Left colon (tissue), 2 donors: Measurements from ENCODE around the gene VDAC1. TPM values are rescaled to one million over a fixed set of nuclear protein-coding genes. Genes with fewer than 3 reads are reported as not detected.
"Not testable (repeated sequence)": the region's sequence is repeated elsewhere in the genome, so short reads cannot be mapped to it uniquely, and the experiment has no call there.

Source experiments
- ATAC-seq: fragments of 200-7000 bp; cut with Tn5 transposase; one replicate; pipeline ENCODE4 v1.9.1; 2020; ENCODE audit warnings: mild to moderate bottlenecking, moderate library complexity
- DNase-seq, 2 donors: peaks; one replicate each; pipeline ENCODE4 v3.0.0-alpha.2; 2020
- intact Hi-C, 2 donors: fragments of 100-400 bp; cut with DNase I in 1 of 2; cut with micrococcal nuclease in 1 of 2; formaldehyde crosslinking; loops; one replicate each; pipeline versions ENCODE4 v1.11.2 to v1.14.0; 2022; cut with DNase I, micrococcal nuclease
- total RNA-seq, 2 donors: library from RNA; stranded (reverse); fragmentation: NEBNext Ultra II Directional; extraction: Animal tissue kit (Norgen Biotek cat#: 25700); gene quantifications; one replicate each; pipeline ENCODE4 v1.2.1, GENCODE V29; 2021
- donor health status: DM: no; HTN: no; CAD: no.
- donor health status: DM: yes; HTN: yes; CAD: no.

VDAC1 gene
- total RNA-seq, 2 donors from 2014 or later: 229 to 263 TPM

DNA sequence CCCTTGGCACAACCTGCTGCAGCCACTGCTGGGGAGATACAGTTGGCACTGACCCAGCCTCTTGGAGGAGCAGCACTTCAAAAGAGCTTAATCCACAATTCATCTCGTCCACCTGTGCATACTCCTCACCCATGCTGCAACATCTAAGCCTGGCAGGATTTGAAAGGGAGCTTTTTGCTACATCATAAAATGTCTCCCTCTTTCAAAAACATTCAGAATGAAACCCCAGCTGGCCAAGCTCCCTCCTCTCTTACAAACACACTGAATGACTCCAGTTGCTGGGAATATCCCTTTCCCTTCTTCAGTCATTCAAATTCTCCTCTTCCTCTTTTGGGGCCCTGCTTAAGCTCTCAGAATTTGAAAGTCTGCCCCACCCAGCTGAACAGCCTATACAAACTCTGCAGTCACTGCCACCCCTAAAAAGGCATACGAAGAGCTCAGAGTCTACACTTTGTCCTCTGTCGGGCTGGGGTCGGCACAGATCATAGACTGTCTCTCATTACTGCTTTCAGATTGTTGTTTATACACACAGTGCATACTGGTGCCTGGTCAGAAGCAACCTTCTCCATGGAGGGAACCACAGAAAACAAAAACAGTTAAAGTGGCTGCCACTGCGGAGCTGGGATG, 27.5 kb downstream of the VDAC1 start:
- intact Hi-C loops: no loop called here
- ATAC-seq (no peak), DNase-seq (no peak)

DNA sequence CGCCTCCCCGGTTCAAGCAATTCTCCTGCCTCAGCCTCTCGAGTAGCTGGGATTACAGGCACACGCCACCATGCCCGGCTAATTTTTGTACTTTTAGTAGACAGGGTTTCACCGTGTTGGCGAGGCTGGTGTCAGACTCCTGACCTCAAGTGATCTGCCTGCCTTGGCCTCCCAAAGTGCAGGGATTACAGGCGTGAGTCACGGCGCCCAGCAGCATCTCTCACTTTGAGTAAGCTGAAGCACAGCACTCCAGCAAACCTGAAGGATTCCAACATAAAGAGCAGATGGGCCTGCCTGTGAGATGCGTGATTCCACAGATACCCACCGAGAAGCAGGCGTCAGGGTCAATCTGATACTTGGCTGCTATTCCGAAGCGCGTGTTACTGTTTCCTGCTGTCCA, 29.2 kb downstream of the VDAC1 start:
- DNase-seq, ATAC-seq, intact Hi-C loops: not testable (repeated sequence)

DNA sequence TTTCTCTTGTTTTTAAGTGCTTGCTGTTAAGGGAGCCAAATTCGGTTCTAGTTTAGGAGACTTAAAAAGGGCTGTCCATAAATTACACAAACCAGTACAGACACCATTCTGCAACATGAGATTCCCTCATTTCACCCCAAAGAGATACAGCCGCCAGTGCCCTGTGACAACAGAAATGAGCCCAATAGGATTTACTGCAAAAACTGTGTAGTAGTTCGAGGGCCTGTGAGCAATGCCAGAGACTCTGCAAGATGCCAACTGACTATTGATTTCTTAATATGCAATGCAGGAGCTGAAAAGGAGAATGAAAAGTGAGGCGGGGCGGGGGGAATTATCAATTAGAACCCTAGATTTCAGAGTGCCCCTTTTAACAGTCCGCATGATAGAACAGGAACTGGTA, 30.6 kb downstream of the VDAC1 start:
- DNase-seq (no peak), ATAC-seq (no peak)
- intact Hi-C loops: no loop called here

- intact Hi-C loops: no loop called here
Observed at GRCh38 chr5:133970325-133970909, 34.4 kb downstream of the VDAC1 start.

DNA sequence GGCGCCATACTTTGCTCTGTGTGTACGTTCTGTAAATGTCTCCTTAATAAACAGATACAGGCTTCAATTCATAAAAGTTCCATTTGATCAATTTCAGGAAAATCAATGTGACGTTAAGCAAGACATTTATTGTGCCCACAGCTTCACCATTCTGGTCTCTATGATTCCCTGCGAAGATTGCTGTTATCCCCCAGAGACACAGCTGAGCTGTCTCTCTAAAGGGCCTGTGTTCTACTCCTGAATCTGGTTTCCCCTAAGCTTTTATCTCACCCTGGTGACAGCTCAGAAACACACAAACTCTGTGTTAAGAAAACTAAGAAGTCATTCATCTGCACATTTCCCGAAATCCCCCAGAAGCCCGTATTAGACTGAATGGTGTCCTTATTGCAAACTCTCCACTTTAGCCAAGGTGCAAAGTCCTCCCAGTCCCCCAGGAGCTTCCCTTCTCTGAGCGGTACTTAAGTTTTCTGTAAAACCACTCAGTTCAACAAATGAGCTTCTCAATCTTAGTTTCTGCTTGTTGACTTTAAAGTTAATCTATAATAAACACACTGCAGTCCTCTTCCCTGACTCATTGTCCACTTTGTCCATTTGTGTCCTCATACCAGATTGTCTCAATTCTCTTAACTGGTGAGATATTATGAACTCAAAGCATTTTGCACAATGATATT, 35.0 kb downstream of the VDAC1 start:
- intact Hi-C loops: no loop called here
- DNase-seq (no peak), ATAC-seq (no peak)

More at GRCh38 chr5:133970325-133970909, 34.4 kb downstream of the VDAC1 start:
- DNase-seq (no peak), ATAC-seq (no peak)

GRCh38 chr5:133968204-133968980, 36.4 kb downstream of the VDAC1 start, which contains the start of gene C5orf15:
TSS of gene C5orf15 (minus strand) at chr5:133968625. CDS start at chr5:133968584, 41 bp downstream.
- ATAC-seq: peak; percentile 97
- peak; percentile 96 to 97 for DNase-seq
- intact Hi-C loops: no loop called here

DNA sequence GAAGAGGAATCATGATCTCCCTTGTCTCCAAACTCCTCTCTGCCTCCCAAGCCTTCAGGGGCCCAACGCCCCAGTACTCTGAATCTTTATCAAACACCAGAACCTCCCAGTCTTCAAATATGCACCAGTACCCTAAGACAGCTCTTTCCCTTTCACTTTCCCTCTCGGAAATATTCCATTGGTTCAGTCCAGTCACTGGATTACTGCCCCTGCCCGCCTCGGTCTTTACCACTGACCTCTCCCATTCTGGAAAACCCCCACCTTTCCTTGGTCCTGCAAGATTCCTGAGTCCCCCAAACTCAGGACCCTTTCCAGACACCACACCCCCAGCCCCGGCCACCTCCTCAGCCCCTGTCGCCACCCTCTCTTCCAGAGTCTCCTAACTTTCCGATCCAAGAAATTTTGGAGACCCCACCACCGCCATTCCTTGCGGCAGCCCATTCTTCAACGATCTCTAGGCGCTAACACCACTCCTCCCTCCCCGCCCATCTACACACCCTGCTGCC, 37.0 kb downstream of the VDAC1 start:
- peak in 1 of 2 donors; percentile 38 for DNase-seq
- intact Hi-C loops: no loop called here

GRCh38 chr5:133967124-133967523, 37.7 kb downstream of the VDAC1 start:
- ATAC-seq: no peak
- no peak for DNase-seq
- intact Hi-C loops: no loop called here

More for the DNA sequence above, 37.0 kb downstream of the VDAC1 start:
- peak; percentile 52 for ATAC-seq

DNA sequence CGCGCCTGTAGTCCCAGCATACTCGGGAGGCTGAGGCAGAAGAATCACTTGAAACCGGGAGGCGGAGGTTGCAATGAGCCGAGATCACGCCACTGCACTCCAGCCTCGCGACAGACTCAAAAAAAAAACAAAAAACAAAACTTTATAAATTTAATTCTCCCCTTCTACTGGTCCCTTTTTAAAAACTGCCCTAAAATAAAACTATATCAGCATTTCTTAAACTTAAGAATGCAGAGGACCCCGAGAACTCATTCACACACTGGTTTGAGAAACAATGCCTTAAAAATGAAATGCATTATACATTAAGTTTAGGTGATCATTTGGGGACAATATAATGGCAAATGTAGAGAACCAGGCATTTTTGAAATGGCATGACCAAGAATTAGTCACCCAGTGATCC, 38.7 kb downstream of the VDAC1 start:
- intact Hi-C loops: no loop called here
- DNase-seq (no peak), ATAC-seq (no peak)

- intact Hi-C loops: no loop called here
- ATAC-seq (no peak), DNase-seq (no peak)
Observed at GRCh38 chr5:133963493-133964128, 41.2 kb downstream of the VDAC1 start.

GRCh38 chr5:133962801-133963476, 41.8 kb downstream of the VDAC1 start:
- no peak for ATAC-seq
- intact Hi-C loops: no loop called here
- DNase-seq: no peak

DNA sequence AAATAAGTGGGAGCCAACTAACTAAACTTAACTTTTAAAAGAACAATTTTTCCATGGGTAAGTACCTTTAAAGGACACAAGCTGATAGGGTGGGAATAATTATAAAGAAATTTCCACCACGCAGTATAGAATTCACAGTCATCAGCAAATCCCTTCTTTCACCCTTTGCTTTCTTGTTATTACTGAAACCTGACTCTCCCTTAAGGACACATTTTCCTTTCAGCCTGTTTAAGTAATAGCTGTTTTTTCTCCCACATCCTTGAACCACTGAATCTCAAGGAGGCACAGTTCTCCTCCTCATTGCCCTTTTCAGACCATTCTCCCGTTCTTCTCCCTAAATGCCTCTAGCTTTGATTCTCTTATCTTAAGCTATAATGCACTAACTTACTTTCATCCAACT, 42.6 kb downstream of the VDAC1 start:
- no peak for ATAC-seq
- intact Hi-C loops: no loop called here
- DNase-seq: no peak

DNA sequence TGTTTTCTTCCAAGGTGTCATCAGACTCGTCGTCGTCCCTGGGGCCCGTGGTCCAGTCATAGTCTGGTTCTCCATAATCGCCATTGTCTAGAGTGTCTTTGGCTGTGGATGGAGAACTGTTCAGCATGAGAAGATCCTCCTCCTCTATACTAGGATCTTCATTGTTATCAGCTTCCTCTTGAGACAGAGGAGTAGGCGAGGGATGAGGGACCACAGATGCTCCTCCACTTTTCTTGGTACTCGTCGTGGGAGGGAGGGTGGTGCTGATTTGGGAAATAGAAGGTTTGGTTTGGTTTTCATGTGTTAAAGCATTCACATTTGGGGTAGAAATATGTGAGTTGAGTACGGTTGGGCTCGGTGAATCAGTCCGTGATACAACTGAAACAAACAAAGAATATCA, 45.1 kb downstream of the VDAC1 start:
- DNase-seq (no peak), ATAC-seq (no peak)
- intact Hi-C loops: no loop called here

DNA sequence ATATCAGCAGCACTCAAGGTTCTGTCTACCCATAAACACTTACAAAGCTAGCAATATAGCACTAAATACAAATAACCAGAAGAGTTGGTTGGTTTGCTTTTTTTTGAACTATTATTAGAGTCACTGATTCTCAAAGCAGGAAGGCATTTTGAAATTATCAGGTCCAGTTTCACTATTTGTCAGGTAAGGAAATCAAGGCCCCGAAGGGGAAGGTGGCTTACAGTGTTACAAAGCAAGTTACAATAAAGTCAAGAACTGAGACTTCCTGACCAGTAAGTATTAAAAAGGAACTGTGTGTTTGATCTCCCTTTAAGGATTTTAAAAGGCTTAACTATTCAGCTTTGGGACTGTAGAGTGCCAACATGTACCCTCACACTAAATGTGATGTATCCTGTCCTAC, 47.2 kb downstream of the VDAC1 start:
- ATAC-seq (no peak), DNase-seq (no peak)
- intact Hi-C loops: no loop called here

DNA sequence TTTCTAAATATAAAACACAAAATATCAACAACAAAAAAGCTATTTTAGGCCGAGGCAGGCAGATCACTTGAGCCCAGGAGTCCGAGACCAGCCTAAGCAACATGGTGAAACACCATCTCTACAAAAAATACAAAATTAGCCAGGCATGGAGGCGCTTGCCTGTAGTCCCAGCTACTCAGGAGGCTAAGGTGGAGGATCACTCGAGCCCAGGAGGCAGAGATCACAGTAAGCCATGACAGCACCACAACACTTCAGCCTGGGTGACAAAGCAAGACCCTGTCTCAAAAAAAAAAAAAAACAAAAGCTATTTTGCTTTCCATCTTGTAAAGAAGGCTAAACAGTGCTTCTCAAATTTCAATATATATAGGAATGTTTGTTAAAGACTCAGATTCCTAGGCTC, 47.7 kb downstream of the VDAC1 start:
- DNase-seq (no peak), ATAC-seq (no peak)
- intact Hi-C loops: no loop called here

DNA sequence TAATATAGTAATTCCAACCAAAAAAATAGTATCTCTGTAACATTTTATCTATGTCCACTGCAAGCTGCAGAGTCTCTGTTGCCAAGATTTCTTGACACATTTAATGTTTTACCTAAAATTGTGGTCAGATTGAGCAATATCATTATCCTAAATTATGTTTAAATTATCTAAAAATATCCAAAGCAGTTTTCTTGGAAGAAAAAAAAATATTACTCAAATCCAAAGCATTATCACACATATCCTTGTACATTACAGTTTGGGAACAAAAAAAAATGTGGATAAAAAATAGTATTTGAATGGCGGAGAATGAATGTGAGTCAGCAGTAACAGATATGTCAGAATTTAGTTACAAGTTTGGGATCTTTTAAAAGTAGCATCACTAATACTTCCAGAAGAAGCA, 48.6 kb downstream of the VDAC1 start:
- intact Hi-C loops, ATAC-seq, DNase-seq: not testable (repeated sequence)

DNA sequence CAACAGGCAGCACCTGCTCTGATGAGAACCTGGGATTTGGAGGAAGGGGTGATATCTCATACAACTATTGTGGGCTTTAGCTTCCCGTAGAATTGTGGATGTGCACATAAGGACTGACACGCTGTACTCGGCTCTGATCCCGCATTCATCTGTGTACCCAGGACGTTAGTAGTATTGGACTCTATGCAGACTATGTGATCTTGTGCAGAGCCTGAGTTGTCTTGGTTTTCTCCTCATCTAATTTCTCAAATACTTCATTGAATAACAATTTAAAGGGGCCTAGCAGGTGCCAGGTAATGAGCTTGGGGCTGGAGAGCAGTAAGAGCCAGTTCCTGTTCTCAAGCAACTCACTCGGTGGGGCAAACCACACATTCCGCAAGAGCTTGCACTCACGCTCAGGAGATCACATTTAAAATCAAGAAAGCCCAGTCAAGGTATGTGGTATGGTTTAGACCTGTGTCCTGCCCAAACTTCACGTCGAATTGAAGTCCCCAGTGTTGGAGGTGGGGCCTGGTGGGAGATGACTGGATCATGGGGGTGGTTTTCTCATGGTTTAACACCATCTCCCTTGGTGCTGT, 51.1 kb downstream of the VDAC1 start:
- DNase-seq (no peak), ATAC-seq (no peak)
- intact Hi-C loops: no loop called here
